ENCODE results near the gene PRMT2.
"Not testable (repeated sequence)": the region's sequence is repeated elsewhere in the genome, so short reads cannot be mapped to it uniquely, and the experiment has no call there.

PRMT2 gene

GRCh38 chr21:46667741-46668380 lies 32.4 kb downstream of the PRMT2 start:
- DNase-seq (ENCODE audit: extremely low read depth, insufficient read length), result peak; percentile 40
- peak overlapping the region; percentile 72 for H3K4me3 ChIP-seq (replicated peaks; ENCODE audit: low read depth, low read length)
- TF ChIP-seq, protein P1, sequence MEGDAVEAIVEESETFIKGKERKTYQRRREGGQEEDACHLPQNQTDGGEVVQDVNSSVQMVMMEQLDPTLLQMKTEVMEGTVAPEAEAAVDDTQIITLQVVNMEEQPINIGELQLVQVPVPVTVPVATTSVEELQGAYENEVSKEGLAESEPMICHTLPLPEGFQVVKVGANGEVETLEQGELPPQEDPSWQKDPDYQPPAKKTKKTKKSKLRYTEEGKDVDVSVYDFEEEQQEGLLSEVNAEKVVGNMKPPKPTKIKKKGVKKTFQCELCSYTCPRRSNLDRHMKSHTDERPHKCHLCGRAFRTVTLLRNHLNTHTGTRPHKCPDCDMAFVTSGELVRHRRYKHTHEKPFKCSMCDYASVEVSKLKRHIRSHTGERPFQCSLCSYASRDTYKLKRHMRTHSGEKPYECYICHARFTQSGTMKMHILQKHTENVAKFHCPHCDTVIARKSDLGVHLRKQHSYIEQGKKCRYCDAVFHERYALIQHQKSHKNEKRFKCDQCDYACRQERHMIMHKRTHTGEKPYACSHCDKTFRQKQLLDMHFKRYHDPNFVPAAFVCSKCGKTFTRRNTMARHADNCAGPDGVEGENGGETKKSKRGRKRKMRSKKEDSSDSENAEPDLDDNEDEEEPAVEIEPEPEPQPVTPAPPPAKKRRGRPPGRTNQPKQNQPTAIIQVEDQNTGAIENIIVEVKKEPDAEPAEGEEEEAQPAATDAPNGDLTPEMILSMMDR (IDR thresholded peaks at IDR 0.05; ENCODE audit: insufficient read depth, low read length, poor library complexity, severe bottlenecking), result no peak
- H3K36me3 ChIP-seq (ENCODE audit: control insufficient read depth, insufficient read depth, low read length), result no peaks in the 10 kb centered on the region
- H3K27me3 ChIP-seq (replicated peaks; ENCODE audit: control insufficient read depth, insufficient read depth, low read length), result no peaks in the 10 kb centered on the region; the same call in 1 of the 2 replicates

- TF ChIP-seq, protein P1 (IDR thresholded peaks at IDR 0.05; ENCODE audit: insufficient read depth, low read length, poor library complexity, severe bottlenecking), result no peak
- H3K27me3 ChIP-seq (replicated peaks; ENCODE audit: control insufficient read depth, insufficient read depth, low read length), result no peaks in the 10 kb centered on the region; the same call in 1 of the 2 replicates
- no peak for DNase-seq (ENCODE audit: extremely low read depth, insufficient read length)
These were observed 32.9 kb downstream of the PRMT2 start for GRCh38 chr21:46668381-46668780.

DNA sequence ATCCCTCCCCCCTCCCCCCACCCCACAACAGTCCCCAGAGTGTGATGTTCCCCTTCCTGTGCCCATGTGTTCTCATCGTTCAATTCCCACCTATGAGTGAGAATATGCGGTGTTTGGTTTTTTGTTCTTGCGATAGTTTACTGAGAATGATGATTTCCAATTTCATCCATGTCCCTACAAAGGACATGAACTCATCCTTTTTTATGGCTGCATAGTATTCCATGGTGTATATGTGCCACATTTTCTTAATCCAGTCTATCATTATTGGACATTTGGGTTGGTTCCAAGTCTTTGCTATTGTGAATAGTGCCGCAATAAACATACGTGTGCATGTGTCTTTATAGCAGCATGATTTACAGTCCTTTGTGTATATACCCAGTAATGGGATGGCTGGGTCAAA lies 33.4 kb downstream of the PRMT2 start:
- H3K4me3 ChIP-seq (replicated peaks; ENCODE audit: low read depth, low read length); H3K27me3 ChIP-seq (replicated peaks; ENCODE audit: control insufficient read depth, insufficient read depth, low read length); H3K36me3 ChIP-seq (ENCODE audit: control insufficient read depth, insufficient read depth, low read length); DNase-seq (ENCODE audit: extremely low read depth, insufficient read length): not testable (repeated sequence)

More at GRCh38 chr21:46668381-46668780, 32.9 kb downstream of the PRMT2 start:
- no peaks in the 10 kb centered on the region for H3K36me3 ChIP-seq (ENCODE audit: control insufficient read depth, insufficient read depth, low read length)
- peak overlapping the region; percentile 72 for H3K4me3 ChIP-seq (replicated peaks; ENCODE audit: low read depth, low read length)

DNA sequence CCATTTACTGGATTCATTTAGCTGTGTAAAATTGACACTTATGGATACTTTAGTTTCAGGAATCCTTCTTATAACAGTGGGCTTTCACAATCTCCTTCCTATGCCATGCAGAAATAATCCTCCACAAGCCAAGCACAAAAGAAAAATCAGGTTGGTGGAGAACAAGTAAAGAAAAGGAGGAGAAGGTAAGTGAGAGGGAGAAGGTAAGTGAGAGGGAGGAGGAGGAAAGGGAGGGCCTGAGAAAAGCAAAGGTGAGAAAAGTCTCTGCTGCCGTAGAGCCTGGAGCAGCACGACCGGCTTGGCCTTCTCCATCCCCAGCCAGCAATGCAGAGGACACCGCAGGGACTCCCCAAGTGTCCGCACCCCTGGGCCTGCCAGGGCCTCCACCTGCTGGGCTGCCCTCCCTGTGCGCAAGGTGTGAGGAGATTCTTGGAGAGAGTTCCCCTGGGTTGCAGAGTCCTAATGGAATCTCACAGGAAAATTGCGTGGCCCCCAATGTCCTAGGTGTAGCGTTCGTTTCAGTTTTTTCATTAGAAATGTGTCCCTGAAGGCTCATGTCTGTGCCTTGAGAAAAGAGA lies 39.0 kb downstream of the PRMT2 start:
- Histone ChIP-seq H3K4me3 (replicated peaks; ENCODE audit: low read depth, low read length) (no peak overlapping the region), H3K36me3 (ENCODE audit: control insufficient read depth, insufficient read depth, low read length) (no peaks in the 10 kb centered on the region), H3K27me3 (replicated peaks; ENCODE audit: control insufficient read depth, insufficient read depth, low read length) (no peaks in the 10 kb centered on the region; the same call in 1 of the 2 replicates)
- DNase-seq (ENCODE audit: extremely low read depth, insufficient read length), result no peak
- TF ChIP-seq, protein P1 (IDR thresholded peaks at IDR 0.05; ENCODE audit: insufficient read depth, low read length, poor library complexity, severe bottlenecking), result no peak

DNA sequence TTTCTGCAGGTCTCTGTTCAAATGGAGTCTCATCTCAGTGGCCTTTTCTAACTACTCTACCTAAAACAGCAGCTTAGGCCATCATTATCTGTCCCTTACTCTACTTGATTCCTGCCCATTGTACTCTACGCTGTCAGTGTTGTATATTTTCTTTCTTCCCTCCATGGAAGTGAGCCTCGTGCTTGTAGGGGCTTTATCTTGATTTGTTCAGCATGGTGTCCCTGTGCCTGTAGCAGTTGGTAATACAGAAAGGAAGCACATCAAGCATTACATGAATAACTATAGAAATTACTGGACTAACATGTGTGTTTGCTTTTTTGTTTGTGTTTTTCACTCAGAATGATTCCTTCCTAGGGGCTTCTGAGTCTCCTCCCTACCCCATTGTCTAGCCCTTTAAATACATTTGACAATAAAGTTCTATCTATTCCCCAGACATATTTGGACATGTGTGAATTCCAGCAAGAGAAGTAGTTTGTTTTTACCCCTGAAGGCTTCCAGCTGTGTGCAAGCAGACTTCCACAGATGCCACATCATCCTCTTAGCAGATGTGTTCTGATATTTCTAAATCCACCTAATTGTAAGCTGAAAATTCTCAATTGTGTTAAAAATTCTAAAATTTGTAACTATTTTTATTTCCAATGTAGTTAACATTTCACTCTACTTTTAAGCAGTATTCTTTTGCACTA lies 40.3 kb downstream of the PRMT2 start:
- H3K4me3 ChIP-seq (replicated peaks; ENCODE audit: low read depth, low read length), result no peak overlapping the region
- H3K36me3 ChIP-seq (ENCODE audit: control insufficient read depth, insufficient read depth, low read length), result no peaks in the 10 kb centered on the region
- TF ChIP-seq, protein P1 (IDR thresholded peaks at IDR 0.05; ENCODE audit: insufficient read depth, low read length, poor library complexity, severe bottlenecking), result no peak
- H3K27me3 ChIP-seq (replicated peaks; ENCODE audit: control insufficient read depth, insufficient read depth, low read length), result no peaks in the 10 kb centered on the region; the same call in 1 of the 2 replicates
- DNase-seq (ENCODE audit: extremely low read depth, insufficient read length), result no peak

- not testable (repeated sequence) for DNase-seq (ENCODE audit: extremely low read depth, insufficient read length); H3K36me3 ChIP-seq (ENCODE audit: control insufficient read depth, insufficient read depth, low read length); H3K27me3 ChIP-seq (replicated peaks; ENCODE audit: control insufficient read depth, insufficient read depth, low read length); H3K4me3 ChIP-seq (replicated peaks; ENCODE audit: low read depth, low read length)
These were observed 41.1 kb downstream of the PRMT2 start for GRCh38 chr21:46676542-46676941.

DNA sequence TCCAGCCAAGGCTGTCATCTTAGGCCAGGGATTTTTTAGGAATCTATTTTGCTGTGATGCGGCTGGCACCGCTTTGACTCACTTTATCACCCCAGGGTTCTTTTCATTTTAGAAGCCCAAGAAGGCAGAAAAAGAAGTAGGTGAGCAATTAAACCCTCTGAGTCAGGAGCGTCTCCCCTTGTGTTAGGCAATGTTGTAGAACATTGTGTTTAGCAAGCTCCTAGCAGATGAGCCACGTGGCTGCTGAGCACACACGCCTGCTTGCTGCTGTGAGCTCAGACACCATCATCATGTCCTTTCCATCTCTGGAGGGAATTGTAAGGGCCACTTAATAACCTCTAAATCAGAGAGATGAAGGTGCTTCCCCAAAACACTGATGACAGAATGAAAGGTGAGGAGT lies 46.1 kb downstream of the PRMT2 start:
- not testable (repeated sequence) for H3K27me3 ChIP-seq (replicated peaks; ENCODE audit: control insufficient read depth, insufficient read depth, low read length); H3K4me3 ChIP-seq (replicated peaks; ENCODE audit: low read depth, low read length); DNase-seq (ENCODE audit: extremely low read depth, insufficient read length); H3K36me3 ChIP-seq (ENCODE audit: control insufficient read depth, insufficient read depth, low read length)

GRCh38 chr21:46698652-46699051 lies 63.2 kb downstream of the PRMT2 start:
- DNase-seq (ENCODE audit: extremely low read depth, insufficient read length); H3K36me3 ChIP-seq (ENCODE audit: control insufficient read depth, insufficient read depth, low read length); H3K4me3 ChIP-seq (replicated peaks; ENCODE audit: low read depth, low read length); H3K27me3 ChIP-seq (replicated peaks; ENCODE audit: control insufficient read depth, insufficient read depth, low read length): not testable (repeated sequence)

DNA sequence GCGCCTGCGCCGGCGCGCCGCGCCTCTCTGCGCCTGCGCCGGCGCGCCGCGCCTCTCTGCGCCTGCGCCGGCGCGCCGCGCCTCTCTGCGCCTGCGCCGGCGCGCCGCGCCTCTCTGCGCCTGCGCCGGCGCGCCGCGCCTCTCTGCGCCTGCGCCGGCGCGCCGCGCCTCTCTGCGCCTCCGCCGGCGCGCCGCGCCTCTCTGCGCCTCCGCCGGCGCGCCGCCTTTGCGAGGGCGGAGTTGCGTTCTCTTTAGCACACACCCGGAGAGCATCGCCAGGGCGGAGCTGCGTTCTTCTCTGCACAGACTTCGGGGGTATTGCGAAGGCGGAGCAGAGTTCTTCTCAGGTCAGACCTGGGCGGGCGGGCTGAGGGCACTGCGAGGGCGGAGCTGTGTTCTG lies 63.6 kb downstream of the PRMT2 start:
- H3K36me3 ChIP-seq (ENCODE audit: control insufficient read depth, insufficient read depth, low read length); DNase-seq (ENCODE audit: extremely low read depth, insufficient read length); H3K27me3 ChIP-seq (replicated peaks; ENCODE audit: control insufficient read depth, insufficient read depth, low read length); H3K4me3 ChIP-seq (replicated peaks; ENCODE audit: low read depth, low read length): not testable (repeated sequence)
